Measurements from ENCODE around the gene TEP1.

DNA sequence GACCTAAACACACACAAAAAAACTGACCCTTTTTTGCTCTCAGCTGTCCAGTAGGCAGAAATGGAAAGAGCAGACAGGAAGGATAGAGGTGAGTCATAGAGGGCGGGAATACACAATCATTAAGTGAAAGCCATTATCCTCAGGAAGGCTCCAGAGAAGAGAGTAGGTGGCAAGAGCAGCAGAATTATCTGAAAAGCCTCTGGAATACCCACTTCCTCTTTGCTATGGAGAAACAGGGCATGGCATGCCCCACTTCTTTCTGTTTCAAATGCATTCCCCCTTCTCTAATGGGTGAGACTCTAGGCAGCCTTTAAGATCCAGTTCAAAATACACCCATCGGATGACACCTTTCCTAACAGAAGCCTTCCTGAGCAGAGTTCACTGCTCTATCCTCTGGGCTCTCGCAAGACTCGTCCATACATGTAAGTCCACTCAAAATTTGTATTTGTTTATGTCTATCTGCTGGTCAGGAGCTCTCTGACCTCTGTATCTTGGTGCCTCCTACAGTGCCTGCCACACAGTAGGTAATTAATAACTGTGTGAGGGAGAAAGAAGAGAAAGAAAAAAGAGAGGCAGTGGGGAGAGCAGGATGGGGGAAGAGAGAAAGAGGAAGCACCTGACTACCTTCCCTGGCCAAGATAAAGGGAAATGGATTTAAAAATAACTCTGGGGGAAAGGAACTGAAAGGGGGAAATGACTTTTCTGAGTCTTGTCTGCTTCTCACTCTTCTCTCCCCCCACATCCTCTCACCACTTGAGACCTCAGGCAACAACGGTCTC, 14.1 kb upstream of the TEP1 start:
- TF ChIP-seq, protein P1, sequence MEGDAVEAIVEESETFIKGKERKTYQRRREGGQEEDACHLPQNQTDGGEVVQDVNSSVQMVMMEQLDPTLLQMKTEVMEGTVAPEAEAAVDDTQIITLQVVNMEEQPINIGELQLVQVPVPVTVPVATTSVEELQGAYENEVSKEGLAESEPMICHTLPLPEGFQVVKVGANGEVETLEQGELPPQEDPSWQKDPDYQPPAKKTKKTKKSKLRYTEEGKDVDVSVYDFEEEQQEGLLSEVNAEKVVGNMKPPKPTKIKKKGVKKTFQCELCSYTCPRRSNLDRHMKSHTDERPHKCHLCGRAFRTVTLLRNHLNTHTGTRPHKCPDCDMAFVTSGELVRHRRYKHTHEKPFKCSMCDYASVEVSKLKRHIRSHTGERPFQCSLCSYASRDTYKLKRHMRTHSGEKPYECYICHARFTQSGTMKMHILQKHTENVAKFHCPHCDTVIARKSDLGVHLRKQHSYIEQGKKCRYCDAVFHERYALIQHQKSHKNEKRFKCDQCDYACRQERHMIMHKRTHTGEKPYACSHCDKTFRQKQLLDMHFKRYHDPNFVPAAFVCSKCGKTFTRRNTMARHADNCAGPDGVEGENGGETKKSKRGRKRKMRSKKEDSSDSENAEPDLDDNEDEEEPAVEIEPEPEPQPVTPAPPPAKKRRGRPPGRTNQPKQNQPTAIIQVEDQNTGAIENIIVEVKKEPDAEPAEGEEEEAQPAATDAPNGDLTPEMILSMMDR (IDR thresholded peaks at IDR 0.05; ENCODE audit: low read depth, low read length, poor library complexity, severe bottlenecking) = no peak
- no peak for TF ChIP-seq EZH2phosphoT487 (IDR thresholded peaks at IDR 0.05; ENCODE audit: borderline replicate concordance, low read length)

Measured in DOHH2 (cell line).